GM23338 (cell line): ENCODE results near the gene PCDHAC1. TPM values are rescaled to one million over a fixed set of nuclear protein-coding genes. Genes with fewer than 3 reads are reported as not detected.

Experiments used
- ATAC-seq: fragments of 200-7000 bp; cut with Tn5 transposase; 3 replicates; pipeline ENCODE4 v1.9.1; 2020
- DNase-seq: peaks from one replicate; pipeline ENCODE4 v3.0.0-alpha.2; 2015; ENCODE audit warnings: low spot score
- H2AFZ ChIP-seq: fragments of 200-600 bp; sonication (generic); 2 replicates; pipeline ENCODE4 v1.8.0; 2016; ENCODE audit warnings: antibody characterized with exemption, mild to moderate bottlenecking, moderate library complexity
- H3F3A ChIP-seq: fragments of 200-600 bp; sonication (generic); replicated peaks from 2 replicates; pipeline ENCODE4 v1.8.0; 2017; ENCODE audit warnings: antibody characterized with exemption, mixed run types, low read depth
- H3K27ac ChIP-seq: fragments of 200-600 bp; sonication (generic); 2 replicates; pipeline ENCODE4 v1.6.1; 2016; ENCODE audit warnings: low read depth
- H3K27me3 ChIP-seq: fragments of 200-600 bp; sonication (generic); 2 replicates; pipeline ENCODE4 v1.8.0; 2016; ENCODE audit warnings: mild to moderate bottlenecking, mixed run types, moderate library complexity; ENCODE audit not compliant: insufficient read depth
- H3K36me3 ChIP-seq: fragments of 200-600 bp; sonication (generic); 2 replicates; pipeline ENCODE4 v1.8.0; 2016; ENCODE audit warnings: mild to moderate bottlenecking; ENCODE audit not compliant: insufficient read depth
- H3K4me1 ChIP-seq: fragments of 200-600 bp; sonication (generic); 2 replicates; pipeline ENCODE4 v1.8.0; 2016; ENCODE audit warnings: mild to moderate bottlenecking, moderate library complexity; ENCODE audit not compliant: insufficient read depth
- H3K4me2 ChIP-seq: fragments of 200-600 bp; sonication (generic); 2 replicates; pipeline ENCODE4 v1.7.1; 2017; ENCODE audit warnings: mixed run types
- H3K4me3 ChIP-seq: fragments of 200-600 bp; sonication (generic); 2 replicates; pipeline ENCODE4 v1.6.1; 2016; ENCODE audit warnings: mixed run types
- H3K79me2 ChIP-seq: fragments of 200-600 bp; sonication (generic); replicated peaks from 2 replicates; pipeline ENCODE4 v1.8.0; 2017; ENCODE audit warnings: mild to moderate bottlenecking; ENCODE audit not compliant: insufficient read depth
- H3K9me2 ChIP-seq: fragments of 200-600 bp; sonication (generic); 2 replicates; pipeline ENCODE4 v1.8.0; 2017; ENCODE audit not compliant: insufficient read depth
- H4K20me1 ChIP-seq: fragments of 200-600 bp; sonication (generic); replicated peaks from 2 replicates; pipeline ENCODE4 v1.8.0; 2017; ENCODE audit warnings: mild to moderate bottlenecking; ENCODE audit not compliant: insufficient read depth
- H3K27ac Mint-ChIP-seq: 2 replicates; pipeline ENCODE4 v1.8.0; 2020; ENCODE audit warnings: inconsistent platforms, mild to moderate bottlenecking, moderate library complexity, mixed read lengths
- H3K27me3 Mint-ChIP-seq: 3 replicates; pipeline ENCODE4 v1.8.0; 2022; ENCODE audit warnings: low read depth, mild to moderate bottlenecking, moderate library complexity, mixed read lengths, inconsistent platforms; ENCODE audit not compliant: insufficient read depth, poor library complexity
- H3K36me3 Mint-ChIP-seq: 3 replicates; pipeline ENCODE4 v1.8.0; 2021; ENCODE audit warnings: low read depth, mild to moderate bottlenecking, inconsistent platforms, moderate library complexity, mixed read lengths
- H3K4me1 Mint-ChIP-seq: 3 replicates; pipeline ENCODE4 v1.8.0; 2020; ENCODE audit warnings: mild to moderate bottlenecking, inconsistent platforms, mixed read lengths
- H3K4me3 Mint-ChIP-seq: 3 replicates; pipeline ENCODE4 v1.8.0; 2021; ENCODE audit warnings: moderate library complexity, mild to moderate bottlenecking, inconsistent platforms, mixed read lengths
- H3K9me3 Mint-ChIP-seq: 3 replicates; pipeline ENCODE4 v1.8.0; 2020; ENCODE audit warnings: moderate library complexity, mild to moderate bottlenecking, inconsistent platforms, mixed read lengths
- EZH2 ChIP-seq: fragments of 200-600 bp; sonication (generic); IDR thresholded peaks from one replicate; pipeline ENCODE4 v1.8.0; 2017; ENCODE audit warnings: antibody characterized with exemption, mild to moderate bottlenecking, low read depth; ENCODE audit not compliant: unreplicated experiment
- STAT1 ChIP-seq: IDR thresholded peaks from one replicate; pipeline ENCODE4 v1.6.1; 2016; ENCODE audit warnings: antibody characterized with exemption; ENCODE audit not compliant: unreplicated experiment
- polyA plus RNA-seq: library from polyadenylated mRNA; unstranded; fragments of >200 nt; fragmentation: Nextera tagmentation; extraction: Ambion mirVana; gene quantifications from 2 replicates; pipeline ENCODE4 v1.2.1, GENCODE V29; 2016
- total RNA-seq: library from RNA; depleted of rRNA; stranded (reverse); fragments of >200 nt; shearing (Covaris generic); gene quantifications from 2 replicates; pipeline ENCODE4 v1.2.3, GENCODE V29; 2014
- TF ChIP-seq, protein P1 (sequence below), 2 experiments: fragments of 200-600 bp in 1 of 2; sonication (generic) in 1 of 2; conservative IDR thresholded peaks; 2 replicates each; pipeline versions ENCODE4 v1.5.1 to v1.6.1; 2016 to 2017; ENCODE audit warnings: antibody characterized with exemption in 2 of 2, low read depth in 2 of 2, mild to moderate bottlenecking in 2 of 2, moderate library complexity in 1 of 2

Gene PCDHAC1
- total and polyA plus RNA-seq, 2 experiments from 2014 or later = 0.53 to 12.1 TPM

DNA sequence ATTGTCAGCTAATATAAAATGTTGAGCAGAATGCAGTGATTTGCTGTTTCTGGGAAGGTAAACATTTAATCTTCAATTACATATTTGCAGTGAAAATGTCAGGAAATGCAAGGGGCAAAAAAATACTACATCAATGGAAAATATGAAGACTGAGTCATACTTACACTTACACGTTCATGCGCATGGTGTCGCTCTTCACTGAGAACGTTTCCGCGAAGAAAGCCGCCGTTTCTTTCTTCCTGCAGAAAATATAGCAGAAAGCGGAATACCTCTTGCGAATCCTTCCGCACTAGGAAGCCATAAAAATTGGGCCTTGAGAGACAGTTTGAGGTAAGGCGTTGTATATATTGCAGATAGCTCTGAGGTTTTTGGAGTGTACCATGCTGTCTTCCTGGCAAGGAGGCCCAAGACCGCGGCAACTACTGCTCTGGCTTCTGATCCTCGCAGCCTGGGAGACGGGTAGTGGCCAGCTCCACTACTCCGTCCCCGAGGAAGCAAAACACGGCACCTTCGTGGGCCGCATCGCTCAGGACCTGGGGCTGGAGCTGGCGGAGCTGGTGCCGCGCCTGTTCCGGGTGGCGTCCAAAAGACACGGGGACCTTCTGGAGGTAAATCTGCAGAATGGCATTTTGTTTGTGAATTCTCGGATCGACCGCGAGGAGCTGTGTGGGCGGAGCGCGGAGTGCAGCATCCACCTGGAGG is 44.1 kb upstream of the PCDHAC1 start, which contains the start of gene PCDHA13:
TSS of gene PCDHA13 (plus strand) at position 236 of the 702 bp plus-strand sequence. CDS start at position 381, 145 bp downstream.
- Histone ChIP-seq H3K4me3 (peak within 1 kb of the TSS; percentile 51), H3K36me3 (no peaks in the 10 kb centered on the region), H3K4me1 (no peaks in the 10 kb centered on the region), H3F3A (no peaks in the 10 kb centered on the region; the same call in 1 of the 2 replicates), H3K27me3 (no peaks in the 10 kb centered on the region), H3K27ac (no peak within 1 kb of the TSS), H4K20me1 (peaks cover 9% of the 10 kb centered on the region; the same call in 1 of the 2 replicates), H3K4me2 (peak within 1 kb of the TSS; percentile 72), H3K79me2 (peaks cover 18% of the 10 kb centered on the region), H3K9me2 (no peaks in the 10 kb centered on the region), H2AFZ (peak within 1 kb of the TSS; percentile 38; the same call in 1 of the 2 replicates)
- TF ChIP-seq EZH2 = no peak
- TF ChIP-seq, protein P1, sequence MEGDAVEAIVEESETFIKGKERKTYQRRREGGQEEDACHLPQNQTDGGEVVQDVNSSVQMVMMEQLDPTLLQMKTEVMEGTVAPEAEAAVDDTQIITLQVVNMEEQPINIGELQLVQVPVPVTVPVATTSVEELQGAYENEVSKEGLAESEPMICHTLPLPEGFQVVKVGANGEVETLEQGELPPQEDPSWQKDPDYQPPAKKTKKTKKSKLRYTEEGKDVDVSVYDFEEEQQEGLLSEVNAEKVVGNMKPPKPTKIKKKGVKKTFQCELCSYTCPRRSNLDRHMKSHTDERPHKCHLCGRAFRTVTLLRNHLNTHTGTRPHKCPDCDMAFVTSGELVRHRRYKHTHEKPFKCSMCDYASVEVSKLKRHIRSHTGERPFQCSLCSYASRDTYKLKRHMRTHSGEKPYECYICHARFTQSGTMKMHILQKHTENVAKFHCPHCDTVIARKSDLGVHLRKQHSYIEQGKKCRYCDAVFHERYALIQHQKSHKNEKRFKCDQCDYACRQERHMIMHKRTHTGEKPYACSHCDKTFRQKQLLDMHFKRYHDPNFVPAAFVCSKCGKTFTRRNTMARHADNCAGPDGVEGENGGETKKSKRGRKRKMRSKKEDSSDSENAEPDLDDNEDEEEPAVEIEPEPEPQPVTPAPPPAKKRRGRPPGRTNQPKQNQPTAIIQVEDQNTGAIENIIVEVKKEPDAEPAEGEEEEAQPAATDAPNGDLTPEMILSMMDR (conservative IDR thresholded peaks at IDR 0.05; ENCODE audit: low read depth in 2 of 2) = peak; percentile 57 to 67
- Mint-ChIP-seq H3K4me3 (peak within 1 kb of the TSS; percentile 67), H3K27me3 (no peaks in the 10 kb centered on the region), H3K4me1 (no peaks in the 10 kb centered on the region), H3K27ac (peak within 1 kb of the TSS; percentile 45; the same call in 1 of the 2 replicates), H3K9me3 (no peaks in the 10 kb centered on the region), H3K36me3 (peaks cover 7% of the 10 kb centered on the region; the same call in 2 of the 3 replicates)
- peak; percentile 66 for DNase-seq
- ATAC-seq = peak; percentile 38

DNA sequence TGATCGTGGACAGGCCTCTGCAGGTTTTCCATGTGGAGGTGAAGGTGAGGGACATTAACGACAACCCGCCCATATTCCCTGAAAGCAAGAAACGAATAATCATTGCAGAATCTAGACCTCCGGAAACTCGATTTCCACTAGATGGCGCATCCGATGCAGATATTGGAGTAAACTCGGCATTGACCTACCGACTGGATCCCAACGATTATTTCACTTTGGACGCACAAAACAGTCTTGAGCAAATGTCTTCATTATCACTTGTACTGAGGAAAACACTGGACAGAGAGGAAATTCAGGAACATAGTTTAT is 43.6 kb upstream of the PCDHAC1 start:
- peak; percentile 88 for ATAC-seq
- Histone ChIP-seq H3K27ac (no peak overlapping the region), H3K4me1 (no peaks in the 10 kb centered on the region), H3K4me3 (peak overlapping the region; percentile 51), H3F3A (no peaks in the 10 kb centered on the region; the same call in 1 of the 2 replicates), H3K9me2 (no peaks in the 10 kb centered on the region), H4K20me1 (peaks cover 9% of the 10 kb centered on the region; the same call in 1 of the 2 replicates), H3K36me3 (no peaks in the 10 kb centered on the region), H2AFZ (no peak overlapping the region; the same call in 1 of the 2 replicates), H3K79me2 (peaks cover 18% of the 10 kb centered on the region), H3K4me2 (peak overlapping the region; percentile 72), H3K27me3 (no peaks in the 10 kb centered on the region)
- no peak for TF ChIP-seq STAT1
- TF ChIP-seq, protein P1 (conservative IDR thresholded peaks at IDR 0.05; ENCODE audit: low read depth in 2 of 2) = peak; percentile 76 to 87
- peak overlapping the region; percentile 67 for H3K4me3 Mint-ChIP-seq
- DNase-seq = peak; percentile 90
- no peaks in the 10 kb centered on the region for H3K9me3 Mint-ChIP-seq
- no peaks in the 10 kb centered on the region for H3K27me3 Mint-ChIP-seq
- peaks cover 7% of the 10 kb centered on the region; the same call in 2 of the 3 replicates for H3K36me3 Mint-ChIP-seq
- no peaks in the 10 kb centered on the region for H3K4me1 Mint-ChIP-seq
- no peak overlapping the region for H3K27ac Mint-ChIP-seq

DNA sequence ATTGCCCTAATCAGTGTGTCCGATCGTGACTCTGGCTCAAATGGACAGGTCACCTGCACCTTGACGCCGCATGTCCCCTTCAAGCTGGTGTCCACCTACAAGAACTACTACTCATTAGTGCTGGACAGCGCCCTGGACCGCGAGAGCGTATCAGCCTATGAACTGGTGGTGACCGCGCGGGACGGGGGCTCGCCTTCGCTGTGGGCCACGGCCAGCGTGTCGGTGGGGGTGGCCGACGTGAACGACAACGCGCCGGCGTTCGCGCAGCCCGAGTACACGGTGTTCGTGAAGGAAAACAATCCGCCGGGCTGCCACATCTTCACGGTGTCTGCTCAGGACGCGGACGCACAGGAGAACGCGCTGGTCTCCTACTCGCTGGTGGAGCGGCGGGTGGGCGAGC is 42.7 kb upstream of the PCDHAC1 start:
- no peaks in the 10 kb centered on the region for H3K4me1 Mint-ChIP-seq
- Histone ChIP-seq H3K4me3 (no peak overlapping the region), H3K27me3 (no peaks in the 10 kb centered on the region), H4K20me1 (peaks cover 11% of the 10 kb centered on the region; the same call in 1 of the 2 replicates), H3K27ac (no peak overlapping the region), H3K36me3 (no peaks in the 10 kb centered on the region), H2AFZ (no peak overlapping the region), H3F3A (no peaks in the 10 kb centered on the region; the same call in 1 of the 2 replicates), H3K4me1 (no peaks in the 10 kb centered on the region), H3K4me2 (no peak overlapping the region), H3K79me2 (peaks cover 11% of the 10 kb centered on the region), H3K9me2 (no peaks in the 10 kb centered on the region)
- DNase-seq (no peak), ATAC-seq (no peak)
- no peak overlapping the region for H3K4me3 Mint-ChIP-seq
- H3K9me3 Mint-ChIP-seq = no peaks in the 10 kb centered on the region
- no peaks in the 10 kb centered on the region for H3K27me3 Mint-ChIP-seq
- peaks cover 7% of the 10 kb centered on the region; the same call in 2 of the 3 replicates for H3K36me3 Mint-ChIP-seq
- no peak overlapping the region for H3K27ac Mint-ChIP-seq
